Activated CD4-positive, alpha-beta T cell treated with anti-CD3 and anti-CD28 coated beads, Interleukin-2, Interleukin-6, amounts not matched to agents 100 ng/mL and 50 ng/mL, durations not matched to agents 16 hours and 8 hours (primary cell): ENCODE measurements around the gene CSNK1G3.
A peak's percentile ranks its signal among the peaks of the same experiment; 100 is the strongest.

ENCODE experiments used
- DNase-seq: peaks from one replicate; pipeline ENCODE4 v3.0.0-alpha.2; 2020

Gene CSNK1G3

DNA sequence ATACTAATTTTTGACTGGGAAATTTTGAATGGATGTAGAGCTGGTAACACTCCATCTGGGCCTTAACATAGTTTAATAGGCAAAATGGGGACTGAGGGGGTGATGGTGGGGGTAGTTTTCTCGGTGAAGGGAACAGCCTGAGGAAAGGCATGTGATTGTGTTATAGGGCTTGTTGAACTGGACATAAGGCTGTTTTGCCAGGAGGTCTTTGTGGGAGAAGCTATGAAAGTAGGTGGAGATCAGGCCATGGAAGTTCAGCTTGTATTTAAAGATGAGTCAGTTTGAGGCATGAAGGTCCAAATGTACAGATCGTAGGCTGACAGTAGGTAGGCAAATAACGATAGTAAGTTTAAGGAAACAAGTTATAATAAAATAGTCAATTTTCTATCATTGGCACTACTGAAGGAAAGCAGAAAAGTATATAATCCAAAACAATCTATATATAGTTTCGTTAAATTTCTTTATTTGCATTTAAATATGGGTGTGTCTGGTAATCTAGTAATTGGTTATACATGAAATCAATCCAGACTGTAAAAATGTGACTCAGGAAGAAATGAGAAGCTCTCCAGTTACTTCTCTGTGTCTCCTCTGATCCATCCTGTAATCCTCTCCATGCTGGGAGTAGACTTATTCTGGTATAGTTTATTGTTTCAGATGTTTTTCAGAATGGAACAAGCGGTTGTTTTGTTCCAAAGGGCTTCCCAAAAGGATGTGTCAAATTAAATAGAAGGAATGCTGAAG, 2.8 kb downstream of the CSNK1G3 start:
- DNase-seq = no peak

GRCh38 chr5:123515904-123516303, 3.9 kb downstream of the CSNK1G3 start:
- peak; percentile 47 for DNase-seq

- DNase-seq = no peak
Observed at GRCh38 chr5:123517476-123517875, 5.5 kb downstream of the CSNK1G3 start.

GRCh38 chr5:123518111-123518510, 6.1 kb downstream of the CSNK1G3 start:
- no peak for DNase-seq

DNA sequence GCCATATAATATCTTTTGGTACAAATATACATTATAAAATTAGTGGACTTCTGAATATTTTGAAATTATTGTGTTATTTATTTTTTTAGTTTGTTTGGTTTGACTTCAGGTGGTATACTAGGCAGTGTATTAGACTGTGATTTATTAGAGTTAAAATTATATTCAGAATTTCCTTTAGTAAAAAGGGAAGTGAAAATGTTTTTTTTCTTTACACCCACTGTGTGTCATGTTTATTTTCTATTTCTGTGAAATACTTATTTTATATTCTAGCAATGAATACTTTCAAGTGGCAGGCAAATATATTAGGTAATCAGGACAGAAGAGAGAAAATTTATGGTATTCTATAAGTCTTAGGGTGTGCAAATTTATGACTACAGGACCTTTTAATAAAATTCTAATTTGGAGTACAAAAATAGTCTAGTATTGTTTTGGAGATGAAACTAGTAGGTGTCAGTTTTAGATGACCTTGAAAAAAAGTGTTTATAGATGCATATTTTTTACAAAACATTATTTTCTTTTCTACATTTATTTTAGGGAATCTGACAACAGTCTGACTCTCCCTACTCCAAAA, 8.8 kb downstream of the CSNK1G3 start:
- DNase-seq = no peak

GRCh38 chr5:123524146-123524545, 12.2 kb downstream of the CSNK1G3 start:
- DNase-seq = no peak

DNA sequence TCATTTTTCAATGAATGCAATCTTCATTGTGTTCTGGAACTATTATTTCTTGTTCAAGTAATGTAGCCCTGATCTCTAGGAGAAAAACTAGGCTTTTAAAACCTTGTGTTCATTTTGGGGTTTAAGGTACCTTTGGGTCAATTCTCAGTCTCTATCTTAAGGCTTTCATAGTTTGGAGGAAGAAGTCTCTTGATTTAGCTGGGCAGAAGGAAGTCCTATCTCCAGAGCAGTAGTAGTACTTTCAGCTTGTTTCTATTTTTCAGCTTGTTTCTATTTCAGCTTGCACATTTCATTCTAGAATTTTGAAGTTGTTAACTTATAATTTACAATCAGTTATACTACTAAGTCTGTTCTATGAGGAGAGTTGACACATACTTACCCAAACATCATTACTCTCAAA, 15.2 kb downstream of the CSNK1G3 start:
- no peak for DNase-seq

- no peak for DNase-seq
Observed at GRCh38 chr5:123528065-123528464, 16.1 kb downstream of the CSNK1G3 start.

GRCh38 chr5:123528878-123529277, 16.9 kb downstream of the CSNK1G3 start:
- no peak for DNase-seq

DNA sequence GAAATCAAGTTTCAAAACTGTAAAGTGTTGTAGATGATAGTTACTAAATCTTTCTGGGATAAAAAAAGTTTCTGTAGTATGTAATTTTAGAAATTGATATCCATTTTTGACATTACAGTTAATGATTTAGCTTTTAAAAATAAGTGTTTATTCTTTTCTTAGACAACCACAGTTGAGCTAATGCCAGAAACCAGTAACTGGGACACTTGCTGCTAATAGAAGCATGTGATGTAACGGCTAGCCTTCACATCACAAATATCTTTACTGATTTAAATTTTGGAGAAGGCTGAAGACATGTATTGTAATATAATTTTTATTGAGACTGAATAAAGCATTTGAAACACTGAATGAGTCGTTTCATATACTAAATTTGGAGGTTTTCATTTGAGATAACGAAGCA, 18.8 kb downstream of the CSNK1G3 start:
- no peak for DNase-seq

DNA sequence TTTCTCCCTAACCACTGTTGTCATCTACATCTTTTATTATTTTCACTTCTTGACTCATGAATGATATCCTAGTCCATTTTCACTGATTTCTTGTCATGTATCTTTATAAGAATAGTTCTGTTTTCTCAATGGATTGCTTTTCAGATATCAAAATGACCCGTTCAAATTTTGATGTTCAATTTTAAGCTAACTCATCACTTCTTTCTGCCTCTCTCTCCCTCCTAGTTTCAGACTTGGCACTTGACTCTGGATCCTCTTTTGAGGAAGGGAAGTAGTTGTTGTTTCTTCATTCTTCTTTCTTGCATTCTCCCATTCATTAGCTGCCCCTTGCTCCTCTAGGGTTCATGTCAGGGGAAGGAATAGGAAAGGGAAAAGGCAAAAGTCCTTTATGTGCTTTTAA, 23.7 kb downstream of the CSNK1G3 start:
- DNase-seq = no peak

DNA sequence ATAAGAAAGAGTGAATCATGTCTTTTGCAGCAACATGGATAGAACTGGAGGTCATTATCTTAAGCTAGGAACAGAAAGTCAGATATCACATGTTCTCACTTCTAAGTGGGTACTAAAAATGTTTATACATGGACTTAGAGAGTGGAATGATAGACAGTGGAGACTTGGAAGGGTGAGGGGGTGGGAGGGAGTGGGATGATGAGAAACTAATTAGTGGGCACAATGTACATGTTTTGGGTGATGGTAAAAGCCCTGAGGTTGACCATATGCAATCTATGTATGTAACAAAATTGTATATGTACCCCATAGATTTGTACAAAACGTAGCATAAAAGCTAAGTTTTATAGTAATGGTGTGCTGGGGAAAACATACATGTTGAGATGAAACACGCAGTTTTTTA, 25.3 kb downstream of the CSNK1G3 start:
- DNase-seq = no peak

GRCh38 chr5:123537845-123538244, 25.9 kb downstream of the CSNK1G3 start:
- no peak for DNase-seq

DNA sequence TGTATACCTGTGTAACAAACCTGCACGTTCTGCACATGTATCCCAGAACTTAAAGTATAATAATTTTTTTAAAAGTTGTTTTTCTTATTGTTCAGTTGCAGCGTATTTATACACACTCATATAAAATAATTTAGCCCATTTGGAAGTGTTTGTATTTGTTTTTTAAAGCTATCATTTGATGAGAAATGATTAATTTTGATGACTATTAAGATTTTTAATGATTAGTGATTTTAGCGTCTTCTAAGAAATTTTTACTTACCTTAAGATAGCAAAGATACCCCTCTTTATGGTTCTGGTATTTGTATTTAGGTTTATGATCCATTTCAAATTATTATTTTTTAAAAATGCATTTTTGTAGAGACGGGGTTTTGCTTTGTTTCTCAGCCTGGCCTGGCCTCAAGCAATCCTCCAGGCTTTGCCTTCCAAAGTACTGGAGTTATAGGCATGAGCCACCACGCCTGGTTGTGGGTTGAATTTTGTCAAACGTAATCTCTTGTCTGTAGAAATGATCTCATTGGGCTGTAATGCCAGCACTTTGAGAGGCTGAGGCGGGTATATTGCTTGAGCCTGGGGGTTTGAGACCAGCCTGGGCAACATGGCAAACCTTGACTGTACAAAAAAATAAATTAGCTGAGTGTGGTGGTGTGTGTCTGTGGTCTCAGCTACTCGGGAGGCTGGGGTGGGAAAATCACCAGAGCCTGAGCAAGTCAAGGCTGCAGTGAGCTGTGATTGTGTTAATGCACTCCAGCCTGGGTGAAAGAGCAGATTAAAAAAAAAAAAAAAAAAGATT, 26.9 kb downstream of the CSNK1G3 start:
- no peak for DNase-seq

GRCh38 chr5:123540534-123540933, 28.6 kb downstream of the CSNK1G3 start:
- DNase-seq = no peak

GRCh38 chr5:123543438-123543837, 31.5 kb downstream of the CSNK1G3 start:
- DNase-seq = no peak

- peak; percentile 16 for DNase-seq
Observed at GRCh38 chr5:123545506-123545905, 33.5 kb downstream of the CSNK1G3 start.

DNA sequence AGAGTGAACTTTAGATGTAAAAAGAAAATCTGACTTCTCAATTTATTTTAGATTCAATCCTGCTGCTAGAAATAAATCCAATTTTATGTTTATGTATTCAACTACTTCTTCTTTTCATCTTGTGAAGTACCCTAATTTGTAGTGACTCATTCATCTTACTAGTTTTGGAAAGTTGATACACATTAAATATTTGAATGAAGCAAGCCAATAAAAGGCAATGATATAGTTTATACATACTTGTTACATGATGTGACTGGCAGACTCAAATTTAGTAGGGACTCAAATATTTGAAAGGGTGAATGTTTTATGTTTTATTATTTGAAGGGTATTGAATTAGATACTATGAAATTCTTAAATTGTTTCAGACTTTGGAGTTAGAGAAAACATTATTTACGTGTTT, 34.7 kb downstream of the CSNK1G3 start:
- DNase-seq = no peak

DNA sequence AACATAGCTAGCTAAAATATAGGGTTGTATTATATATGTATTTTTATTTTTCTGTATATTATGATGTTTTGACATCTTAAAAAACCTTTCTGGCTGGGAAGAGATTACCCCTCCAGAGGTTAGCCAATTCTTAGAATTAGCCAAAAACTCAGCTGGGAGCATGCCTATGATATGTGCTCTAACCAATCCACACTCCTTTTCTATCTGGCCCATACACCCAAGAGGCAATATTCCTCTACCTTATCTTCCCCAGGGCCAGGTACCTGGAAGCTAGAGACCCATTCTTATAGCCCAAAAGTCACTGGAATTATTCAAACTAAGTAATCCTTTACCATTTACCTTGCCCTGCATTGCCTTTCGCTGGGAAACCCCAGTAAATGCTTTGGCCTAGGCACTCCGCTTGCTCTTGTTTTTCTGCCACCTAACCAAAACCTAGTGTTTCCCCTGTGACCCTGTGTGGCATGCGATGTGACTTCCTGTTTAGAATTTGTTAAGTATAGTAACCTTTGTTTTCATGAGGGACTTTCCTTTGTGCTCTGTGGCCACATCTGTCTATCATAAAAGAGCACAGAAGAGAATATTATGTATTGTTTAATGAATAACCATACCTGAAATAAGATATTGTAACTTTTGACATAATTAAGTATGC, 37.4 kb downstream of the CSNK1G3 start:
- DNase-seq = peak; percentile 58

DNA sequence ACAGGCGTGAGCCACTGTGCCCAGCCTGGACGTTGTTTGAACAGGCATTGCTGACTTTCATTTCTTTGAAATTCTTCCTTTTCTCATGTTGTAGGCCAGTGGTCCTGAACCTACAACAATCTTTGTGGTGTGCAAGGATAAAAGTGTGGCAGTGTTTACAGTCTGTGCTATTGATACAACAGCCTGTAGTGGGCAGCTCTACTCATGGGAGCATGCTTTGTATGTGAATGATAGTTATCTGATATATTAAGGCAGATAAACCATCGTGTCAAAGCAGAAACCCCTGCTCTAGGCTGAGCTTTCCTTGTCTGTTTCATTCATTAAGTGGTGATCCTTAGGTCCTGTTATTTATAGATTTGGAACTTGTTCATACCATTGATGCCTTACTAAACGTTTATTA, 42.6 kb downstream of the CSNK1G3 start:
- DNase-seq = no peak

DNA sequence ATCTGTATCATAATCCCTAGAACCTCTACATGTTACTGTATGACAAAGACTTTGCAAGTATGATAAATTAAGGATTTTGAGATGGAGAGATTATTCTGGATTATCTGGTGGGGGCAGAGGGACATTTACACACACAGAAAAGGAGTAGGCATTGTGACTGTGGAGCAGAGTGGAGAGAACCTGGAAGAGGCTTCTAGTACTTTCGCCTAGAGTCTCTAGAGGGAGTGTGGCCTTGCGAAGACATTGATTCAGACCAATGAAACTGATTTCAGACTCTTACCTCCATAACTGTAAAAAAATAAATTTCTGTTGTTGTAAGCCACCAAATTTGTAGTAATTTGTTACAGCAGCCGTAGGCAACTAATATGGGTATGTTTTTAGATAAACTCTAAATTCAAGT, 45.9 kb downstream of the CSNK1G3 start:
- no peak for DNase-seq

DNA sequence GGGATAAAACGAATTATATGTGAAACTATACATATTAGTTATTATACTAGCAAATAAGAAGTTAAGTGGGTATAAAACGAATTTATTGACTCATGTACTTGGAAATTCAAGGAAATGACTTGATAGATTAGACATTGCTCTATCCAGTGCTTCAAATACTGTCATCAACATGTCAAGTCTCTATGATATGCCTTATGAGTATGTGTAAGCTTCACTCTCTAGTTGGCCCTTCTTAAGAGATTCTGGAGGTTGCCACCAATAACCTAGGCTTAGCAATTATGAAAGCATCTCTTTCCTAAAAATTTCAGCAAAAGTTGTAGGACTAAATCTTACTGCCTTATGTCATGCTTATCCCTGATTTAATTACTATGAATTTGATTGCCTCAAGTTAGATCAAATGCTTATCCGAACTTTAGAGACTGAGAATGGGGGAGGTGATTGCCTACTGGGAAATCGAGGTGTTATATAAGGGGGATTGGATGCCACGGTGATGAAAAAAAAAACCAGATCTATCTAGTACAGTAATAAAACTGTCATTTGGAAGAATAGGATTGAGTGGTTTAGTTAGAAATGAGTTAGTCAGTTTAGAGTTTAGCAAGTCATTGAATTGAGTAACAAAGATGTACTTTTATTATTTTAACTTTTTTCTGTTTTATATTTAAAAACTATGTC, 46.9 kb downstream of the CSNK1G3 start:
- DNase-seq = no peak

- DNase-seq = no peak
Observed at GRCh38 chr5:123559434-123559775, 47.4 kb downstream of the CSNK1G3 start.
